Epithelial cell of esophagus (primary cell): ENCODE results near the gene VDR.

Source experiments
- DNase-seq: peaks from one replicate; pipeline ENCODE4 v3.0.0; 2010; ENCODE audit warnings: low read depth
- H3K4me3 ChIP-seq: 2 replicates; pipeline ENCODE4 v1.5.1; 2011; ENCODE audit warnings: mild to moderate bottlenecking, low read length, control low read depth
- TF ChIP-seq, protein P1 (sequence below): IDR thresholded peaks from 2 replicates; pipeline ENCODE4 v1.5.1; 2011; ENCODE audit warnings: low read depth, mild to moderate bottlenecking, low read length, control low read depth, inconsistent platforms; ENCODE audit not compliant: insufficient read depth; ENCODE audit errors: missing control alignments

Gene VDR

DNA sequence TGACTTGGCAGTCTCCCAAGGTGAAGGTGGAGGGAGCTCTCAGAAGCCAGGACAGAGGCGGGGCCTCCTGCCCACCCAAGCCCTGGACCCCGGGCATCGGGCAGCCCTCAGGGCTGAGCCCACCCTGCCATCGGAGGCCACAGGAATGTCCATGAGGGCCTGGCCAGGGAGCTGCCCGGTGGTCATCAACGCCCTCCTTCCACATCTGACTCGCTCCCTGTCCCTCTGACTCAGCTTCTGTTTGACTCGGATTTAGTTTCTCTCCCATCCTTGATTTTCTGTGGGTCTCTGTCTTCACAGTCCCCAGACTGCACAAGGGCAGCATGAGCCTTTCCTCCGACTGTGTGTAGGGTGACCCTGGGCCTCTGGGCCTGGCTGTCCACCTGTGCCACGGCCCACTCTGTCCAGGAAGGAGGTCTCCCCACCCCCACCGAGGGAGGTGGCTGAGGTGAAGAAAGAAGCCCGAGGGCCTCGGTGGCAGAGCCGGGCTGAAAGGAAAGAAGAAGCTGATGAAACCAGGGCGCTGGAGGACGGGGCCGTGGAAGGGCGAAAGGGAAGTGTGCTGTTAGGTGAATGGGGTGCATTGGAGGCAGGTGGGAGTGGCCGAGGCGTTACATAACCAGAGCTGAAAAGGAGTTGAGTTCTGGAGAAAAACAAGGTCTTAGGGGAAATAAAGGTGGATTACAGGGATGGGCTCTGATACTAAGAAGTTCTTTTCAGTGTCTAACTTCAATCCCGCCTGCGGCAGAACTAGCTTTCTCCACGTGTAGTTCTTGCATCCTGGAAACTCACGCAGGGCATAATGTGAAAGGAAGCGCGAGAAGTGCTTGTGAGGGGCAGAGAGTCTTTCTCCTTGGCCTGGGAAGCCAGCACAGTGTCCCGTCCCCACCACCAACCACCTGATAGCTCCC lies 41.9 kb upstream of the VDR start:
- no peak for DNase-seq
- TF ChIP-seq, protein P1, sequence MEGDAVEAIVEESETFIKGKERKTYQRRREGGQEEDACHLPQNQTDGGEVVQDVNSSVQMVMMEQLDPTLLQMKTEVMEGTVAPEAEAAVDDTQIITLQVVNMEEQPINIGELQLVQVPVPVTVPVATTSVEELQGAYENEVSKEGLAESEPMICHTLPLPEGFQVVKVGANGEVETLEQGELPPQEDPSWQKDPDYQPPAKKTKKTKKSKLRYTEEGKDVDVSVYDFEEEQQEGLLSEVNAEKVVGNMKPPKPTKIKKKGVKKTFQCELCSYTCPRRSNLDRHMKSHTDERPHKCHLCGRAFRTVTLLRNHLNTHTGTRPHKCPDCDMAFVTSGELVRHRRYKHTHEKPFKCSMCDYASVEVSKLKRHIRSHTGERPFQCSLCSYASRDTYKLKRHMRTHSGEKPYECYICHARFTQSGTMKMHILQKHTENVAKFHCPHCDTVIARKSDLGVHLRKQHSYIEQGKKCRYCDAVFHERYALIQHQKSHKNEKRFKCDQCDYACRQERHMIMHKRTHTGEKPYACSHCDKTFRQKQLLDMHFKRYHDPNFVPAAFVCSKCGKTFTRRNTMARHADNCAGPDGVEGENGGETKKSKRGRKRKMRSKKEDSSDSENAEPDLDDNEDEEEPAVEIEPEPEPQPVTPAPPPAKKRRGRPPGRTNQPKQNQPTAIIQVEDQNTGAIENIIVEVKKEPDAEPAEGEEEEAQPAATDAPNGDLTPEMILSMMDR = no peak
- H3K4me3 ChIP-seq = no peak overlapping the region

DNA sequence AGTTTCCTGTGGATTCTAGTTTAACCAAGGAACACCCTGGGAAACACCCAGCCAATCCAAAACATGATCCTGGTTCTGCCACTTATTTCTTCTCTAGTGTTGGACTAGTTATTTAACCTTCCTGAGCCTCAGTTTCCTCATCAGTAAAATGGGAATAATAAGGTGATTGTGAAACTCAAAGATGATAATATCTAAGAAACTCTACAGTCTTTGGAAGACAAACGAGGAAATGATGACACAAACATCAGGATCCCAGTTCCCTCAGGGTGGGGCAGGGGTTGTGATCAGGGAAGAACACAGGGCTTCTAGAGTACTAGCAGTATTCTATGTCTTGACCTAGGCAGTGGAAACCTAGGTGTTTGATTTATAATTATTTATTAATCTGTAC lies 40.5 kb upstream of the VDR start:
- peak; percentile 67 for DNase-seq
- TF ChIP-seq, protein P1 = no peak
- H3K4me3 ChIP-seq = no peak overlapping the region

DNA sequence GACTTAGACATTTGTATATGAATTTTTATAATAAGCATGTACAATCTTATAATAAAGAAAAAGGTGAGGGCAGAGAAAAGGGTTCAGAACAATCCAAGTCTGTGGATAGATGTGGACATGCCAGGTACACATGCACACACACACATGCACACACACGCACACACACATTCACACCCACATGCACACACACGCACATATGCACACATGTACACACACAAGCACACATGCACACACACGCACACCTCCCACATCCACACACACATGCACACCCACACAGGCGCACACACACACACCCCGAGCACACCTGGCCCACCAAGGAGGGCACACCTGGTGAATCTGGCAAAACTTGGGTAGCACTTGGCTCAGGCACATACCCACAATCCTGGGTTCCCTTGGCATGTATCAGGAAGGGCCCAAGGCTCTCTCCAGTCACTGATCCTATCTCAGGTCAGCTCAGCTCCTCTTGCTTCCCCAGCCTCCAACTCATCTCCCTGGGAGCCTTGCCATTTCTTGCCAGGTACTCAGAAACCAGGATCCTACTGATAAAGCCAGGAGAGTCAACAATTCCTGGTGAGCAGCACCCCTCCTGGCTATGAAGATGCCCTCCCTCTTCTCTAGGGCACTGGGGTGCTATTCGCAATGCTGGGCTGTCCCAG lies 40.0 kb upstream of the VDR start:
- no peak overlapping the region for H3K4me3 ChIP-seq
- DNase-seq = no peak
- TF ChIP-seq, protein P1 = no peak

DNA sequence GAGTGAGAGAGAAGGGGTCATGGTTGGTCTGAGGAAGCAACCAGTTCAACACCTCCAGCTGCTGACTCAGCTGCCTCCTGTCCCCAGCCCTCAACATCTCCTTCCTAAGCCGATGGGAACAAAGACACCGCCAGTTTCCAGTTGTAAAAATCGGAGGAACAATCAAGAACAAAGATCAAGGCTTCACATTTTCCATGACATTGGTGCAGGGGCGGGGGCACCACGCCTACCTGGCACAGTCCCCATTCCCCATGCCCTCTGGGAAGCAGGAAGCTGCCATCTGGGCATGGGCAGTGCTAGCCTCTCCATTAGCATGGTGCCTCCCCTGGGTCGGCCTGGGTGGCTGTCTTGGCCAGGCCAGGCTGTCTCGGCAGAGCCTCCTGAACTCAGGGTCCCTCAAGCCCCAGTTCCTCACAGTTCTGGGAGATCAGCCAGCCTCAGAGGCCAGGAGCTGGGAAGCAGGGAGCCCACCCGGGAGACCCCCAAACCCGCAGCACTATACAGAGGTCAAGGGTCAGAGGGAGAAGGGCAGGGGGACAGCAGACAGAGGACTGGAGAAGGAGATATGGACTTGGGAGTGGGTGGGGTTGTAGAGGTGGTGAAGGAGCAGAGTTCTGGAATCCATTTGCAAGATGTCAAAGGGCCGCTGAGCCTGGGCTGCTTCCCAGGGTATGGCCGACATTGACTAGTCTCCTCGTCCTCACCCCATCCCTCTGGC lies 39.0 kb upstream of the VDR start:
- no peak overlapping the region for H3K4me3 ChIP-seq
- TF ChIP-seq, protein P1 = no peak
- DNase-seq = no peak

DNA sequence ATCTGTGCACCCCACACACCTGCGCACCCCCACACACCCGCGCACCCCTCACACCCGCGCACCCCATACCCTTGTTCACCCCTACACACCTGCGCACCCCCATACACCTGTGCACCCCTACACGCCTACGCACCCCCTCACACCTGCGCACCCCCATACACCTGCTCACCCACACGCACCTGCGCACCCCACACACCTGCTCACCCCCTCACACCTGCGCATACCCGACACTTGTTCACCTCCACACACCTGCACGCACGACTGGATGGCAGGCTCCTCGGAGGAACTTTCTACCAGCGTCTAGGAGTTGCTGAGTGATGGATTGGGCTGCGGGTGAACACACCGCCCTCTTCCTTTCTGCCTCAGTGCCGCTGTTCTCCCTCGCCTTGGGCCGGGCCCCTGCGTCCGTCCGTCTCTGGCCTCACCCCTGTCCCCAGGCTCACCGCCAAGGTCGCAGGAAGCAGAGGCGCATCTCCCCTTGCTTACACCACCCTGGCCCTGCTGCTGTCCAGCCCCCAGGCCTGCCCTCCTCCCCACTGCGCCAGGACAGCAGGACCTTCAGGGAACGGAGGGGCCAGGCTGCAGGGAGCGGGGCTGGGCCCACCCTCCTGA lies 37.9 kb upstream of the VDR start:
- no peak for DNase-seq
- H3K4me3 ChIP-seq = no peak overlapping the region
- TF ChIP-seq, protein P1 = no peak

DNA sequence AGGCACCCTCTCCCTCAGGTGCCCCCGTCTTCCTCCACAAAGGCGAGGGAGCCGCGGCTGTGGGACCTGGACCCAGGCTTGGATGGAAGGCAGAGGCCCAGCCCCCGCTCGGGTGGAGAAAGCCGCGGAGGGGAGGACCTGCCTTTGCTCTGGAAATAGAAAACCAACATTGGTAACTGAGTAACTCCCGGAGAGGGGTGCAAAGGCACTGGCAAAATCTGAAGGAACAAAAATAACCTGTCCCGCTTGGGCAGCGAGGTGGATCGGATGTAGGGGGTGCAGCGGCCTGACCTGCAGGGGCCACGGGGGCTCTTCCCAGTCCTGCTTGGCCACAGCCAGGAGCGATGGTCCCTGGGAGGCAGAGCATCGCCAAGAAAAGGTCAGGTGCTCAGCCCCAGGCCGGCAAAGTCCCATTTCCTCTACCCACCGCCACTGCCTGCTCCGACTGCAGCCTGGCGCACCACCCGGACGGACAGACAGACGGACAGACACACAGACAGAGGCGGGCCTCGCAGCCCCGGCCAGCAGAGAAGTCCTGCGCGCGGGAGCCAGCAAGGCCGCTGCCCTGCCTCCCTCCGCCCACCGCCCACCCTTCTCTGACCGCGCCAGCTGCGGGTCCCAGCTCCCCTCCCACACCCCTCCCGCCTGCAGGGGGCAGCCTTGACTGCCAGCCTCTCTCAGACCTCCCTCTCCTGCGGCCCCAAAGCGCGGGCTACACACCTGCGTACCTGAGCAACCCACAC lies 37.2 kb upstream of the VDR start:
- TF ChIP-seq, protein P1 = peak; percentile 21
- DNase-seq = no peak
- no peak overlapping the region for H3K4me3 ChIP-seq
